Measurements from ENCODE around the gene TP53I11. TPM values are rescaled to one million over a fixed set of nuclear protein-coding genes. Genes with fewer than 3 reads are reported as not detected.

Gene TP53I11
- total and polyA plus RNA-seq, 9 of the 15 experiments (the other 6 are each of a cell fraction or from before 2014, with no cell fraction given), result 0.14 to 2.5 (median 1.2) TPM; not detected in 2

GRCh38 chr11:44947114-44947513 lies 3.6 kb downstream of the TP53I11 start:
- ATAC-seq (no peak), FAIRE-seq (no peak), DNase-seq (ENCODE audit: extremely low read depth in 1 of 4, low spot score in 3 of 4) (no peak)
- Histone ChIP-seq H3K9me1 (ENCODE audit: control insufficient read depth, insufficient read depth, low read length) (no peaks in the 10 kb centered on the region), H2AFZ (ENCODE audit: low read depth, low read length) (no peak overlapping the region), H4K20me1 (replicated peaks; ENCODE audit: control insufficient read depth, insufficient read depth, low read length) (peaks cover 23% of the 10 kb centered on the region; the same call in 1 of the 2 replicates), H3K79me2 (ENCODE audit: control insufficient read depth, insufficient read depth, low read length) (no peaks in the 10 kb centered on the region), H3K27me3 (ENCODE audit: control insufficient read depth in 2 of 2, insufficient read depth in 2 of 2, low read length in 2 of 2) (peaks cover 0 to 22% of the 10 kb centered on the region in 2 experiments; a peak in 2 of 5 replicates), H3K4me3 (no peak overlapping the region), H3K9ac (ENCODE audit: insufficient read depth in 1 of 2, low read depth in 2 of 2, low read length in 2 of 2) (no peak overlapping the region), H3K9me3 (replicated peaks; ENCODE audit: control insufficient read depth, insufficient read depth, low read depth, low read length) (no peaks in the 10 kb centered on the region), H3K4me1 (replicated peaks in 1 of 2; ENCODE audit: control insufficient read depth in 2 of 2, insufficient read depth in 2 of 2, low read length in 2 of 2) (peaks cover 0 to 22% of the 10 kb centered on the region in 2 experiments; a peak in 3 of 5 replicates), H3K4me2 (ENCODE audit: insufficient read depth, low read length) (no peak overlapping the region), H3K36me3 (ENCODE audit: control insufficient read depth, insufficient read depth, low read length) (no peaks in the 10 kb centered on the region), H3K27ac (ENCODE audit: extremely low read depth, low read depth, low read length) (no peak overlapping the region)
- WGBS (ENCODE audit: insufficient coverage, low coverage, missing lambda C conversion rate), result 3% methylated on average over 7 of the region's 9 CpGs
- BruUV-seq (replicated peaks), result no TSS peak
- ChIA-PET POLR2A (no interaction called here), CTCF (ENCODE audit: low intra/inter-chr PET ratio) (no interaction called here)
- intact Hi-C loops (cut with micrococcal nuclease), result no loop called here
- TF ChIP-seq RBM39 (optimal IDR thresholded peaks at IDR 0.05; ENCODE audit: low read depth, low read length), result no peak
- in situ Hi-C loops (cut with MboI), result no loop called here

- ATAC-seq (0 out of 3 replicates have a peak, but pooled peaks have one; percentile 11), DNase-seq (ENCODE audit: extremely low read depth in 1 of 4, low spot score in 3 of 4) (no peak), FAIRE-seq (no peak)
- no peak overlapping the region for H3K4me2 ChIP-seq (ENCODE audit: insufficient read depth, low read length)
- H4K20me1 ChIP-seq (replicated peaks; ENCODE audit: control insufficient read depth, insufficient read depth, low read length), result peaks cover 23% of the 10 kb centered on the region; the same call in 1 of the 2 replicates
- H3K27ac ChIP-seq (ENCODE audit: extremely low read depth, low read depth, low read length), result no peak overlapping the region
- CTCF ChIA-PET (ENCODE audit: low intra/inter-chr PET ratio), result no interaction called here
- no peak overlapping the region for H3K4me3 ChIP-seq
- peaks cover 0 to 22% of the 10 kb centered on the region in 2 experiments; a peak in 2 of 5 replicates for H3K27me3 ChIP-seq (ENCODE audit: control insufficient read depth in 2 of 2, insufficient read depth in 2 of 2, low read length in 2 of 2)
- POLR2A ChIA-PET, result interaction anchor here (1.1 to 1.2 kb wide), 2 partner anchors 14 to 19 kb away, joined by 3 to 4 read pairs; no protein-coding TSS in a partner anchor
- H3K36me3 ChIP-seq (ENCODE audit: control insufficient read depth, insufficient read depth, low read length), result no peaks in the 10 kb centered on the region
- no peaks in the 10 kb centered on the region for H3K9me1 ChIP-seq (ENCODE audit: control insufficient read depth, insufficient read depth, low read length)
- BruUV-seq (replicated peaks), result no TSS peak
- H3K9me3 ChIP-seq (replicated peaks; ENCODE audit: control insufficient read depth, insufficient read depth, low read depth, low read length), result no peaks in the 10 kb centered on the region
- peaks cover 0 to 22% of the 10 kb centered on the region in 2 experiments; a peak in 3 of 5 replicates for H3K4me1 ChIP-seq (replicated peaks in 1 of 2; ENCODE audit: control insufficient read depth in 2 of 2, insufficient read depth in 2 of 2, low read length in 2 of 2)
- WGBS (ENCODE audit: insufficient coverage, low coverage, missing lambda C conversion rate), result 7% methylated on average over 12 of the region's 12 CpGs
- intact Hi-C loops (cut with micrococcal nuclease), result no loop called here
- H2AFZ ChIP-seq (ENCODE audit: low read depth, low read length), result no peak overlapping the region
- H3K9ac ChIP-seq (ENCODE audit: insufficient read depth in 1 of 2, low read depth in 2 of 2, low read length in 2 of 2), result no peak overlapping the region
- H3K79me2 ChIP-seq (ENCODE audit: control insufficient read depth, insufficient read depth, low read length), result no peaks in the 10 kb centered on the region
- in situ Hi-C loops (cut with MboI), result no loop called here
- TF ChIP-seq HMG20A (CRISPR knock-in tag; conservative IDR thresholded peaks at IDR 0.05) (no peak), RCOR1 (IDR thresholded peaks at IDR 0.05; ENCODE audit: borderline replicate concordance in 1 of 2, low read depth in 2 of 2, low read length in 2 of 2) (peak in 1 of 2 experiments; percentile 33; a peak in 1 of 4 replicates), CBX1 (IDR thresholded peaks at IDR 0.05; ENCODE audit: low read depth) (no peak), RBM17 (IDR thresholded peaks at IDR 0.05; ENCODE audit: borderline replicate concordance, low read depth, low read length) (no peak)
- TF ChIP-seq, protein P1, sequence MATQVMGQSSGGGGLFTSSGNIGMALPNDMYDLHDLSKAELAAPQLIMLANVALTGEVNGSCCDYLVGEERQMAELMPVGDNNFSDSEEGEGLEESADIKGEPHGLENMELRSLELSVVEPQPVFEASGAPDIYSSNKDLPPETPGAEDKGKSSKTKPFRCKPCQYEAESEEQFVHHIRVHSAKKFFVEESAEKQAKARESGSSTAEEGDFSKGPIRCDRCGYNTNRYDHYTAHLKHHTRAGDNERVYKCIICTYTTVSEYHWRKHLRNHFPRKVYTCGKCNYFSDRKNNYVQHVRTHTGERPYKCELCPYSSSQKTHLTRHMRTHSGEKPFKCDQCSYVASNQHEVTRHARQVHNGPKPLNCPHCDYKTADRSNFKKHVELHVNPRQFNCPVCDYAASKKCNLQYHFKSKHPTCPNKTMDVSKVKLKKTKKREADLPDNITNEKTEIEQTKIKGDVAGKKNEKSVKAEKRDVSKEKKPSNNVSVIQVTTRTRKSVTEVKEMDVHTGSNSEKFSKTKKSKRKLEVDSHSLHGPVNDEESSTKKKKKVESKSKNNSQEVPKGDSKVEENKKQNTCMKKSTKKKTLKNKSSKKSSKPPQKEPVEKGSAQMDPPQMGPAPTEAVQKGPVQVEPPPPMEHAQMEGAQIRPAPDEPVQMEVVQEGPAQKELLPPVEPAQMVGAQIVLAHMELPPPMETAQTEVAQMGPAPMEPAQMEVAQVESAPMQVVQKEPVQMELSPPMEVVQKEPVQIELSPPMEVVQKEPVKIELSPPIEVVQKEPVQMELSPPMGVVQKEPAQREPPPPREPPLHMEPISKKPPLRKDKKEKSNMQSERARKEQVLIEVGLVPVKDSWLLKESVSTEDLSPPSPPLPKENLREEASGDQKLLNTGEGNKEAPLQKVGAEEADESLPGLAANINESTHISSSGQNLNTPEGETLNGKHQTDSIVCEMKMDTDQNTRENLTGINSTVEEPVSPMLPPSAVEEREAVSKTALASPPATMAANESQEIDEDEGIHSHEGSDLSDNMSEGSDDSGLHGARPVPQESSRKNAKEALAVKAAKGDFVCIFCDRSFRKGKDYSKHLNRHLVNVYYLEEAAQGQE (IDR thresholded peaks at IDR 0.05; ENCODE audit: borderline replicate concordance), result 0 out of 2 replicates have a peak, but pooled peaks have one; percentile 19
- TF ChIP-seq, protein P1 (CRISPR knock-in tag; IDR thresholded peaks at IDR 0.05; ENCODE audit: low read depth), result no peak
Measured at GRCh38 chr11:44946263-44946662, 4.4 kb downstream of the TP53I11 start.

Data from K562 (cell line).